ENCODE measurements around the gene IQGAP3.

IQGAP3 gene

DNA sequence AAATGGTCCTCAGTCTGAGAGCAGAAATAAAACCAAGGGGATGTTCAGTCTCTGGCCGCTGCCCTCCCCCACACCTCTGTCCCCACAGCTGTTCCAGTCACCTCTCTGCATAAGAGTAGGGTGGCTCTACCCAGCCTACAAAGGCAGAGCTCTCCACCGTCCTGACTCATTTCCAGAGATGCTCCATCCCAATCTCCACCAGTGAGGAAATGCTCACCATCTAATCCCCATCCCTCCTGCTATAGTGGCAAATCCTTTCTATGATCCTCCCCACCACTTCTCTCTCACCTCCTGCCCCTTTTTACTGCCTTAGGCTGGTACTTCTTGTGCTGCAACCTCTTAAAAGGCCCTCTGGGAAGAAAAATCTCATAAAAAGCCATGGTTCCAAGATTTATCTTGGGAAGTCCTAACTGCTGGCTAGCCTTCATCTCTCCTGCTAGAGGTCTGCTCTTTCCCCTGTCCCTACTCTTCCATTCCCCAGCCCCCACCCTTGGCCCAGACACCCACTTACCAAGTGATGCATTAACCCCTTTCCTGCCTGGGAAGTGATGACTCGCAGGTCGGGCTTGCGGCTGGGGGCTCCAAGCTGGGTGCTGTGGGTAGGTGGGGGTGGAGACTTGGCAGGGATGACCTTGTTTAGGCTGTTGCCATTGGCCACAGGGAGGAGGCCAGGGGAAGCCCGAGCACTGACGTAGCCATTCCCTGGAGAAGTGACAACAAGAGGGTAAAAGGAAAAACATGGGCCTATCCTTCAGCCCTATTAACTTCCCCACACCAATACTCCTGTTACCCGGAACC is 95.7 kb downstream of the IQGAP3 start:
- no peak overlapping the region for H3K9ac ChIP-seq (ENCODE audit: low read length)
- H4K20me1 ChIP-seq (ENCODE audit: insufficient read depth, low read length), result 0 out of 2 replicates have a peak, but pooled peaks cover under 1% of the 10 kb centered on the region
- TF ChIP-seq EZH2phosphoT487 (IDR thresholded peaks at IDR 0.05; ENCODE audit: low read depth) (no peak), CTCF (IDR thresholded peaks at IDR 0.05; ENCODE audit: low read depth, low read length) (no peak)
- H2AFZ ChIP-seq (ENCODE audit: low read depth, low read length), result no peak overlapping the region
- H3K36me3 ChIP-seq (replicated peaks; ENCODE audit: low read depth, low read length), result peaks cover 78% of the 10 kb centered on the region
- H3K79me2 ChIP-seq (ENCODE audit: low read length), result no peaks in the 10 kb centered on the region
- H3K4me2 ChIP-seq (ENCODE audit: low read length), result no peak overlapping the region
- H3K27ac ChIP-seq (ENCODE audit: low read length), result no peak overlapping the region
- peaks cover 16% of the 10 kb centered on the region for H3K4me1 ChIP-seq (ENCODE audit: low read length)
- H3K27me3 ChIP-seq (ENCODE audit: low read depth, low read length), result no peaks in the 10 kb centered on the region
- H3K4me3 ChIP-seq (ENCODE audit: low read length), result no peak overlapping the region
- no peaks in the 10 kb centered on the region for H3K9me3 ChIP-seq (ENCODE audit: insufficient read depth, low read length)

DNA sequence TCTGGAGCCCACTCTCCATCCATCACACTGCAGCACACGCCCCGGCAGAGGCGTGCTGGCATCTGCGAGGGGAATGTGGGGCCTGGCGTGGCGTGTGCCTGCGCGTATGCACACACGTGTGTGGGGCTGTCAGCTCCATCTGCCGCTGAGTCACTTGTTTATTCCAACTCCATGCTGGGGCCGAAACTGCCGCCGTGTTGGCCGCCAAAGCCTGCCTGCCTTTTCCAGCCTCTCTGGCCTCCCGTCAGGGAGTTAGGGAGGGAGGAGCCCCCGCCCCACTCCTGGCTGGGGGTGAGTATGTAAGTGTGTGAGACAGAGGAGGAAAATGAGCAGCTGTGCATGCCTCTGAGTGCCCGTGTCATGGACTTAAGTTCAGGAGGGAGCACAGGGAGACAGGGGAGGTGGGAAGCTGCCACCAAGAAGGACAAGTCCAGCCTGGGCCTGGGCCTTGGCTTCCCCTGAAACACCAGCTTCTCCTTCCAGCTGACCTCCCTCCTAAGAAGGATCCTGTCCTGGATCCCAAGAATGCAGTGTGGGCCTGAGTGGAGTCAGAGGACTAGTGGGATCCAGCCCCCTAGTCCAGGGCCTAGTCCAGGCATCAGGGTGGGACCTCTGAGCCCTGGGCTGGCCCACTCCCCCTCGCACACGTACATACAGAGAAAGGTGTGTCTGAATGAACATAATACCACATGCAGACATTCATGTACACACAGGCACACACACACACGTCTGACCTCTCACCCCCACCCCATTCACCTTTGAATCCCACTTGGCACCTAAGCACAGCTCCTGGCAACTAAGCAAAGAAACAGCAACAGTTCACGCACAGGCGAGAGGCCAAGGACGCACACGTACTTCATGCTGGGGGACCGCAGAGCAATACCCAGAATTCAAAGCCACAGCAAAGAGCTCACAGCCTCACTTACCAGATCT is 96.5 kb downstream of the IQGAP3 start:
- H3K9me3 ChIP-seq (ENCODE audit: insufficient read depth, low read length), result no peaks in the 10 kb centered on the region
- no peak overlapping the region for H2AFZ ChIP-seq (ENCODE audit: low read depth, low read length)
- peaks cover 75% of the 10 kb centered on the region for H3K36me3 ChIP-seq (replicated peaks; ENCODE audit: low read depth, low read length)
- peaks cover 8% of the 10 kb centered on the region for H3K4me1 ChIP-seq (ENCODE audit: low read length)
- H4K20me1 ChIP-seq (ENCODE audit: insufficient read depth, low read length), result no peaks in the 10 kb centered on the region
- no peak overlapping the region for H3K27ac ChIP-seq (ENCODE audit: low read length)
- no peak overlapping the region for H3K4me2 ChIP-seq (ENCODE audit: low read length)
- no peaks in the 10 kb centered on the region for H3K79me2 ChIP-seq (ENCODE audit: low read length)
- no peak for TF ChIP-seq EZH2phosphoT487 (IDR thresholded peaks at IDR 0.05; ENCODE audit: low read depth)
- no peak for TF ChIP-seq CTCF (IDR thresholded peaks at IDR 0.05; ENCODE audit: low read depth, low read length)
- no peaks in the 10 kb centered on the region for H3K27me3 ChIP-seq (ENCODE audit: low read depth, low read length)
- H3K9ac ChIP-seq (ENCODE audit: low read length), result no peak overlapping the region
- no peak overlapping the region for H3K4me3 ChIP-seq (ENCODE audit: low read length)
